Epithelial cell of prostate (primary cell): ENCODE data around the gene LIN28B.
"Not testable (repeated sequence)": the region's sequence is repeated elsewhere in the genome, so short reads cannot be mapped to it uniquely, and the experiment has no call there.

ENCODE experiments used
- DNase-seq: peaks from one replicate; pipeline ENCODE4 v3.0.0-alpha.2; 2011; ENCODE audit warnings: low read depth, low spot score
- H3K27ac ChIP-seq: fragments of 450-650 bp; 2 replicates; pipeline ENCODE4 v1.5.1; 2017; ENCODE audit warnings: mild to moderate bottlenecking

Gene LIN28B

GRCh38 chr6:105001906-105002305, 45.0 kb downstream of the LIN28B start:
- no peak overlapping the region for H3K27ac ChIP-seq
- no peak for DNase-seq

- H3K27ac ChIP-seq: no peak overlapping the region
- no peak for DNase-seq
Measured at GRCh38 chr6:105005451-105005850, 48.5 kb downstream of the LIN28B start.

GRCh38 chr6:105013459-105013858, 56.6 kb downstream of the LIN28B start:
- not testable (repeated sequence) for H3K27ac ChIP-seq, DNase-seq

GRCh38 chr6:105014448-105014847, 57.5 kb downstream of the LIN28B start:
- H3K27ac ChIP-seq: no peak overlapping the region
- no peak for DNase-seq

- DNase-seq: no peak
- H3K27ac ChIP-seq: no peak overlapping the region
Measured at GRCh38 chr6:105014954-105015353, 58.0 kb downstream of the LIN28B start.

- no peak overlapping the region for H3K27ac ChIP-seq
- no peak for DNase-seq
Measured at GRCh38 chr6:105015482-105015881, 58.6 kb downstream of the LIN28B start.

GRCh38 chr6:105019285-105019684, 62.4 kb downstream of the LIN28B start:
- no peak overlapping the region for H3K27ac ChIP-seq

GRCh38 chr6:105021399-105021798, 64.5 kb downstream of the LIN28B start:
- H3K27ac ChIP-seq: no peak overlapping the region
- no peak for DNase-seq

More at GRCh38 chr6:105019285-105019684, 62.4 kb downstream of the LIN28B start:
- DNase-seq: no peak

GRCh38 chr6:105022416-105022815, 65.5 kb downstream of the LIN28B start:
- no peak overlapping the region for H3K27ac ChIP-seq
- DNase-seq: no peak

- H3K27ac ChIP-seq: no peak overlapping the region
- DNase-seq: no peak
Measured at GRCh38 chr6:105024803-105025202, 67.9 kb downstream of the LIN28B start.

GRCh38 chr6:105028898-105029297, 72.0 kb downstream of the LIN28B start:
- no peak for DNase-seq
- H3K27ac ChIP-seq: no peak overlapping the region

- DNase-seq: no peak
- no peak overlapping the region for H3K27ac ChIP-seq
Measured at GRCh38 chr6:105029581-105029980, 72.7 kb downstream of the LIN28B start.

GRCh38 chr6:105034470-105034869, 77.6 kb downstream of the LIN28B start:
- no peak overlapping the region for H3K27ac ChIP-seq
- DNase-seq: no peak

GRCh38 chr6:105035299-105035698, 78.4 kb downstream of the LIN28B start:
- no peak for DNase-seq
- H3K27ac ChIP-seq: no peak overlapping the region

GRCh38 chr6:105036351-105036750, 79.4 kb downstream of the LIN28B start:
- no peak overlapping the region for H3K27ac ChIP-seq
- no peak for DNase-seq

- DNase-seq: no peak
- no peak overlapping the region for H3K27ac ChIP-seq
Measured at GRCh38 chr6:105038259-105038658, 81.4 kb downstream of the LIN28B start.

GRCh38 chr6:105041880-105042279, 85.0 kb downstream of the LIN28B start:
- H3K27ac ChIP-seq: no peak overlapping the region

GRCh38 chr6:105042648-105043047, 85.7 kb downstream of the LIN28B start:
- DNase-seq: no peak
- H3K27ac ChIP-seq: no peak overlapping the region

More at GRCh38 chr6:105041880-105042279, 85.0 kb downstream of the LIN28B start:
- no peak for DNase-seq

GRCh38 chr6:105043979-105044378, 87.1 kb downstream of the LIN28B start:
- no peak for DNase-seq

GRCh38 chr6:105045526-105045925, 88.6 kb downstream of the LIN28B start:
- peak; percentile 71 for DNase-seq

More at GRCh38 chr6:105043979-105044378, 87.1 kb downstream of the LIN28B start:
- no peak overlapping the region for H3K27ac ChIP-seq

GRCh38 chr6:105051941-105052471, 95.1 kb downstream of the LIN28B start:
- no peak for DNase-seq

More at GRCh38 chr6:105045526-105045925, 88.6 kb downstream of the LIN28B start:
- peak overlapping the region; percentile 26 for H3K27ac ChIP-seq

GRCh38 chr6:105056646-105057045, 99.7 kb downstream of the LIN28B start:
- no peak for DNase-seq
- H3K27ac ChIP-seq: no peak overlapping the region

More at GRCh38 chr6:105051941-105052471, 95.1 kb downstream of the LIN28B start:
- no peak overlapping the region for H3K27ac ChIP-seq
